PFSK-1 (cell line): Measurements from ENCODE around the gene PPFIA3.

Experiments
- FOXP2 ChIP-seq: optimal IDR thresholded peaks from 2 replicates; pipeline ENCODE3; 2011; ENCODE audit warnings: borderline replicate concordance, control low read depth, inconsistent platforms; ENCODE audit not compliant: insufficient read depth; ENCODE audit errors: extremely low read length, extremely low read depth
- POLR2AphosphoS5 ChIP-seq: IDR thresholded peaks from 2 replicates; pipeline ENCODE4 v1.6.1; 2012; ENCODE audit warnings: low read depth, mild to moderate bottlenecking, control low read depth, low read length, moderate library complexity
- REST ChIP-seq, 2 experiments: IDR thresholded peaks; 2 replicates each; pipeline versions ENCODE4 v1.6.1 to v1.8.0; 2011 to 2012; ENCODE audit warnings: low read depth in 2 of 2, low read length in 2 of 2, control low read depth in 1 of 2, inconsistent platforms in 1 of 2, mild to moderate bottlenecking in 1 of 2, moderate library complexity in 1 of 2; ENCODE audit not compliant: insufficient read depth in 1 of 2
- SIN3A ChIP-seq: IDR thresholded peaks from 2 replicates; pipeline ENCODE4 v1.6.1; 2012; ENCODE audit warnings: mild to moderate bottlenecking, low read length, moderate library complexity, borderline replicate concordance; ENCODE audit not compliant: insufficient read depth
- TAF1 ChIP-seq: IDR thresholded peaks from 2 replicates; pipeline ENCODE4 v1.6.1; 2012; ENCODE audit warnings: low read length, control low read depth, borderline replicate concordance; ENCODE audit not compliant: insufficient read depth

Gene PPFIA3

GRCh38 chr19:49182848-49183375 is 63.6 kb downstream of the PPFIA3 start:
- TF ChIP-seq REST (IDR thresholded peaks at IDR 0.05; ENCODE audit: insufficient read depth in 1 of 2, low read depth in 2 of 2, low read length in 2 of 2) (no peak), POLR2AphosphoS5 (no peak), FOXP2 (no peak), SIN3A (no peak), TAF1 (no peak)

- TF ChIP-seq POLR2AphosphoS5: no peak
- no peak for TF ChIP-seq REST (IDR thresholded peaks at IDR 0.05; ENCODE audit: insufficient read depth in 1 of 2, low read depth in 2 of 2, low read length in 2 of 2)
- no peak for TF ChIP-seq TAF1
- no peak for TF ChIP-seq FOXP2
- TF ChIP-seq SIN3A: no peak
Measured at GRCh38 chr19:49186108-49186507, 66.8 kb downstream of the PPFIA3 start.

- TF ChIP-seq POLR2AphosphoS5 (no peak), SIN3A (no peak), FOXP2 (no peak), REST (IDR thresholded peaks at IDR 0.05; ENCODE audit: insufficient read depth in 1 of 2, low read depth in 2 of 2, low read length in 2 of 2) (no peak), TAF1 (no peak)
Measured at GRCh38 chr19:49188626-49189200, 69.4 kb downstream of the PPFIA3 start.

- no peak for TF ChIP-seq POLR2AphosphoS5
- TF ChIP-seq SIN3A: no peak
- no peak for TF ChIP-seq FOXP2
- TF ChIP-seq TAF1: no peak
- TF ChIP-seq REST (IDR thresholded peaks at IDR 0.05; ENCODE audit: insufficient read depth in 1 of 2, low read depth in 2 of 2, low read length in 2 of 2): no peak
Measured at GRCh38 chr19:49189259-49189658, 69.9 kb downstream of the PPFIA3 start.

- no peak for TF ChIP-seq REST (IDR thresholded peaks at IDR 0.05; ENCODE audit: insufficient read depth in 1 of 2, low read depth in 2 of 2, low read length in 2 of 2)
Measured at GRCh38 chr19:49190781-49191180, 71.4 kb downstream of the PPFIA3 start.
